Spleen (tissue), 7 donors: Measurements from ENCODE around the gene CRYBG1.

Experiments
- CTCF ChIP-seq, 11 experiments: fragments of 200-600 bp in 7 of 11; fragments of 450-650 bp in 4 of 11; sonication (generic) in 4 of 11; IDR thresholded peaks in 8 of 11; conservative IDR thresholded peaks in 3 of 11; 1 replicate in 7 of 11; 2 replicates in 4 of 11; pipeline versions ENCODE4 v1.4.0 to v1.8.0; 2016 to 2021; ENCODE audit warnings: antibody characterized with exemption in 11 of 11, inconsistent platforms in 4 of 11, mild to moderate bottlenecking in 1 of 11
- POLR2A ChIP-seq, 3 donors: fragments of 450-650 bp; IDR thresholded peaks; one replicate each; pipeline ENCODE4 v1.5.1; 2017; ENCODE audit warnings: antibody characterized with exemption in 3 of 3, mild to moderate bottlenecking in 1 of 3
- POLR2AphosphoS5 ChIP-seq, 3 donors: sonication (generic); formaldehyde crosslinking; IDR thresholded peaks; one replicate each; pipeline ENCODE4 v1.5.1; 2017; ENCODE audit warnings: antibody characterized with exemption in 3 of 3
- donor health status: DM: no; HTN: no; CAD: no; lungs with moderate emphysema.
- donor health status: DM: no; HTN: no; CAD: no.
- donor health status: DM: no; HTN: no; CAD: no.

GRCh38 chr6:106519460-106520394 is 159.2 kb downstream of the CRYBG1 start:
- TF ChIP-seq POLR2AphosphoS5 (IDR thresholded peaks at IDR 0.05) (peak in 2 of 3 donors; percentile 78 to 96), CTCF (IDR thresholded peaks at IDR 0.05 in 8 of 11, conservative IDR thresholded peaks at IDR 0.05 in 3 of 11) (no peak), POLR2A (IDR thresholded peaks at IDR 0.05) (peak; percentile 41 to 83 (median 70))
